Fibroblast of the aortic adventitia (primary cell): ENCODE measurements around the gene HS3ST3A1. TPM values are rescaled to one million over a fixed set of nuclear protein-coding genes. Genes with fewer than 3 reads are reported as not detected.

Source experiments
- DNase-seq: peaks from one replicate; pipeline ENCODE4 v3.0.0-alpha.2; 2010; ENCODE audit warnings: low read depth
- H3K4me3 ChIP-seq: 2 replicates; pipeline ENCODE4 v1.5.1; 2011; ENCODE audit warnings: low read depth, mild to moderate bottlenecking, control low read depth, low read length, moderate library complexity
- CTCF ChIP-seq: IDR thresholded peaks from 2 replicates; pipeline ENCODE4 v1.5.1; 2011; ENCODE audit warnings: mild to moderate bottlenecking, low read length, control low read depth, inconsistent platforms; ENCODE audit not compliant: insufficient read depth
- total RNA-seq: library from RNA; depleted of rRNA; stranded (reverse); fragments of >200 nt; gene quantifications from 2 replicates; pipeline ENCODE4 v1.2.3, GENCODE V29; 2012; ENCODE audit warnings: low replicate concordance

Gene HS3ST3A1
- total RNA-seq, 1 donor: 9.2 TPM

DNA sequence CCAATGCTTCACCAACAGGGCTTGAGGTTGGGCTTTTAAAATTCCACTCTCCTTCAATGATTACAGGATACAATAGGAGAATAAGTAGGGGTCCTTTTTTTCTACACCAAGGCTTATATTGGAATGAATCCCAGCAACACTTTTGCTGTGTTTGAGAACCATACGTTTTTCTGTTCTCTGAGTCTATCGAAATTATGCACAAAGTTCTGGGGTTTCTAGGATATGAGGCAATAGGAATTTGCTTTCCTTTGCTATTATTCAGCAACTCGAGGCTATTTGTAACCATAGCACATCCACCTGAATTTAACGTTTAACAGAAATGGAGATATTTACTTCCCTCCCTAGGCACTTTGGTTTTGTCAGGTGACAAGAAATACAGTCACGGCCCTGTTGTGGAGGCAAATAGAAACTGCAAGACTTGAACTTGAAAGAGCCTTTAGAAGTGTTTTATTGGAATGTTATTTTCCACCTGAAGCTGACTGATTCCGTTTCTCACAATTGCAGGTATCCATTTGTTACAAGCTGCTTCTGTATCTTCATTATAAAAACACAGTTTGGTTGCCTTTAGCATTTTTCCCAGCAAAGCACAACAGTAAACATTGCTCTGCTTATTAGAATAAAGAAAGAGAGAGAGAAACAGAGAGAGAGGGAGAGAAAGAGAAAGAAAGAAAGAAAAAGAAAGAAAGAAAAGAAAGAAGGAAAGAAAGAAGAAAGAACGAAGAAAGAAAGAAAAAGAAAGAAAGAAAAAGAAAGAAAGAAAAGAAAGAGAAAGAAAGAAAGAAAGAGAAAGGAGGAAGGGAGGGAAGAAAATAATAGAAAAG, 109.6 kb downstream of the HS3ST3A1 start:
- no peak for TF ChIP-seq CTCF
- no peak for DNase-seq
- H3K4me3 ChIP-seq: no peak overlapping the region

- TF ChIP-seq CTCF: no peak
- H3K4me3 ChIP-seq: no peak overlapping the region
- no peak for DNase-seq
Measured at GRCh38 chr17:13491491-13491890, 110.2 kb downstream of the HS3ST3A1 start.

GRCh38 chr17:13490906-13491482, 110.7 kb downstream of the HS3ST3A1 start:
- no peak overlapping the region for H3K4me3 ChIP-seq
- no peak for TF ChIP-seq CTCF
- DNase-seq: no peak

DNA sequence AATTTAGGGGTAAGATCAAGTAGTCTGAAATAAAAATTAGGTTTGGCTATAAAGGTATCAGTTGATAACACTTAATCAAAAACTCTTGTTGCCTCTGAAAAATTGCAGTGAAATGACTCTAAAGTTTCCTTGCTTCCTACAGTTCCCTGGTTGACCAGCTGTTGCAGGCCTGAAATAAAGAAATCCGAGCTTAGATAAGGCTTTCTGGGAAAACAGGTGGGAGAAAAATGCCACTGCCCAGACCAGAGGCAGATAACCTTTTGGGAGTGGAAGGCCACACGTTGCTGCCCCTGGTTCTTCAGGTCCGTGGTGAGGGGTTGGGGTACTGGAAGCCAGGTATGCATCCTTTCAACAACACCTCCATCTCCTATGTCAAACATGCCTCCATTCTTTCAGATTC, 111.3 kb downstream of the HS3ST3A1 start:
- DNase-seq: no peak
- TF ChIP-seq CTCF: no peak
- no peak overlapping the region for H3K4me3 ChIP-seq

GRCh38 chr17:13485327-13485726, 116.4 kb downstream of the HS3ST3A1 start:
- no peak for DNase-seq
- H3K4me3 ChIP-seq: no peak overlapping the region
- TF ChIP-seq CTCF: no peak

- no peak overlapping the region for H3K4me3 ChIP-seq
- TF ChIP-seq CTCF: no peak
- DNase-seq: no peak
Measured at GRCh38 chr17:13484020-13484419, 117.7 kb downstream of the HS3ST3A1 start.
